Hindlimb muscle (tissue), 1 donor: ENCODE data around the gene VPS37C. TPM values are rescaled to one million over a fixed set of nuclear protein-coding genes. Genes with fewer than 3 reads are reported as not detected.

Experiments
- DNase-seq: peaks from one replicate; pipeline ENCODE4 v3.0.0-alpha.2; 2013
- polyA plus RNA-seq: library from polyadenylated mRNA; unstranded; fragments of 120-200 nt; gene quantifications from one replicate; pipeline ENCODE4 v1.2.1, GENCODE V29; 2013; ENCODE audit not compliant: insufficient read length

VPS37C gene
- polyA plus RNA-seq, 1 donor = 22.0 TPM

DNA sequence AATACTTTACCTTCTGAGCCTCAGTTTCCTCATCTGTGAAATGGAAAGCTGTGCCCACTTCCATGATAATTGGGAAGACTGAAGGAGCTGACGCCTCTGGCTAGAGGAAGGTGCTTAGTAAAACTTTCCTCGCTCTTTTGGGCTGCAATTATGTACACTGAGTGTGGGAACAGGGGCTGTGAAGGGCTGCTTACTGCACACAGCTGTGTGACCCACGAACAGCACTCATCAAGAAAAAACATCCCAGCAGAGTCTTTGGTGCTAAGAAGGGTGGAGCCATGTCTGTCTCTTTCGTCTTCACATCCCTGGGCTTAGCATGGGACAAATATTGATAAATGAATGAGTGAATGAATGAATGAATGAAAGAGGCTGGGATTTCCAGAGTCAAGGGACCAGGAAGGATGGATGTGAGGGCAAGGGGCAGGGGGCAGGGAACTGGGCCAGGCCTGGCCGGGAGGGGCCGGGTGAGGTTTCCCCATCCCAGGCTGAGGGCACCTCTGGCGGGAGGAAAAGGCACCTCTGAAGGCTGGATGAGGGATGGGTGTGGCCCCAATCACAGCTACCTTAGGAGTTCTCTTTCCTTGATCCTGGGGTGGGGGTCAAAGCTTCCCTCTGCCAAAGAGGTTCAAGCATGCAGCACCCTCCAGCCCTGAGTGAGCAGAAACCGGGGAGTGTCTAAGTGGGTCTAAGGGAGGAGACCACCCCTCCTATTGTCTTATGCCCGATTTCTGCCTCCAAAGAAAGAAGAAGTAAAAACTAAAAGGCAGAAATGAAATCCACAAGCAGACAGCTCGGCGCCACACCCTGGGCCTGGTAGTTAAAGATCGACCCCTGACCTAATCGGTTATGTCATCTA lies 68.1 kb downstream of the VPS37C start:
- no peak for DNase-seq

DNA sequence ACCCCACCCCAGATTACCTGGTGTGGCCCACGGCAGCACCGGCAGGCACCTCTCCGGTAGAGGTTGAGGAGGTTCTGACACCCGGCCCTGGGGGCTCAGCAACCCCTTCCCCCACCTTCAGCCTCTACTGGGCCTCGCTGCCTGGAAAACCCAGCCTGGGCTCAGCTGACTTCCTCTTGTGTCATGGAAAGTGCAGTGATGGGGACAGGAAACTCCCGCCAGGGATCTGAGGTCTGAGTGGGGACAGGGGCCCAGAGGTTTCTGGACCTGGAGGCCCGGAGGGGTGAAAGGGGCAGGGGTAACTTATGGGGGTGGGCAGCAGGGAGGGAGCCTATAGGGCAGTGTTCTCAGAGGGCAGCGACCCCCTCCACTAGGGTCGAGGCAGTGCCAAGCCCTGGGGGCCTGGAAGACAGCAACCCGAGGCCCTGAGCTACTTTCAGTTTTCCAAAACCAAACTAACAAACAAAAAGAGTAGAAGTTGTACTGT lies 68.9 kb downstream of the VPS37C start:
- no peak for DNase-seq

DNA sequence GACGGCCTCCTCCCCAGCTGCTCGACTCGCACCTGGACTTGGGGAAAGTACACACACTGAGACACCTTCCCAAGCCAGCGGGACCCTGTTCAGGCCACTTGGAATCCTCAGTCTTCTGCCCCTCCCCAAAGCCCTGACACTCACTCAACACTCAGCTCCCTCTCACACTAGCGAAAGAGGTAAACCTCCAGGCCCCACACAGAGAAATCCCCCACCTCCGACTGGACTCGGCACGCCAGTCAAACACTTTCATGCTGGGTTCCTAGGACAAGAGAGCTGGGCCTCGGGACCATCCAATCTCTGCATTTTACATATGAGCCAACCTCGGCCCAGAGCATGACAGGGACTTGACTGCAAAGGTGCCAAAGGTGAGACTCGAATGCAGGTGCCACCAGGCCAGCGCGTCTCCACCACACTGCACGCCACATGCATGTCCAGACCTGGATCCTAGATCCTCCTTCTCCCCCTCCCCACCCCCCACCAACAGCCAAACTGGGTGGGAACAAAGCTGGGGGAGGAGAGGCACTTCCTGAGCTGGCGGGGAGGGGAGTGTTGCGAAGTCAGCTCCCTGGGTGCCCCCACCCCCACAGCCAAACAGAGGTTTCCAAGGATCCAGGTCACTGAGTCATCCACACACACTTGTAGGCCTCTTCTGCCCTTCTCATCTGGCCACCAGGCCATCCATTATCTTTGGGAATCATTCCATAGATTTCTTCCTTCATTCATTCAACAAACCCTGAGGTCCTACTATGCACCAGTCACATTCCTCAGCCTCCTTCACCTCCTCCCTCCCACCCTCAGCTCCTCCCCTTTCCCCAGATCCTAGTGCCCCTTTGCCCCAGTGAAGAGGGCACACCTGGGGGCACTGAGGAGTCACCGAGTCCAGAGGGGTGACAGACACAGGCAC lies 69.6 kb downstream of the VPS37C start:
- no peak for DNase-seq

DNA sequence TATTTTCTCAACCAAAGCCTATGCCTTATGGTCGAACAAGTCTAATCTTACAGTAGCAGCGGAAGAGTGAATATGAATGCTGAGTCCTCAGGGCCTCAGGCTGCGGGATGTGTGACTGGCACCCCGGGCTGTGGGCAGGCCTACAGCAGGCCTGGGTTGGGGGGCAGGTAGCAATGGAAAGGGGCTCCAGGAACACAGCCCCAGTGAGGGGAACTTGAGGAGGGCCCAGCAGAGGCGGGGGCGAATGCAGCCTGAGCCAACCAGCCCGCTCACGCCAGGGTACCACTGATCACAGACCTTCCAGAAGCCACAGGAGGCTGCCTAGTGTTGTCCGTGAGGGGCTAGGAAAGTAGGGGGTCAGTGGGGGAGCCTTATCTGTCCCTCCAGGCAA lies 70.2 kb downstream of the VPS37C start:
- DNase-seq = no peak

DNA sequence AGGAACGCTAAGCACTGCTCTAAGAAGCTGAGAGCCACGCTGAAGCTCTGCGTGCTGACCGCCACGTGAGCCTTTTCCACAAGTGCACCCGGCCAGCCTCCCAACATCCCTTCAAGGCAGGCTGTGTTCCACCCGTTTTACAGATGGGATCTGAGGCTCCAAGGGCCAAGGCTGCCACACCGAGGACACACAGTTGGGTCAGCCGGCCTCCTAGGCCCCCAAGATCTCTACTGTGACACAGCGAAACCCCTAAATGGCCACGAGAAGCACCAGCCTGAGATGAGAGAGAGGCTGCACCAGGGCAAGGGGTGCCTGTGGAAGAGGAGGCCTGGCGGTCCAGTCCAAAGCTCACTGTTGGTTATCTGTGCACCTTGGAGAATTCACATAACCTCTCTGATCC lies 70.7 kb downstream of the VPS37C start:
- DNase-seq = no peak

DNA sequence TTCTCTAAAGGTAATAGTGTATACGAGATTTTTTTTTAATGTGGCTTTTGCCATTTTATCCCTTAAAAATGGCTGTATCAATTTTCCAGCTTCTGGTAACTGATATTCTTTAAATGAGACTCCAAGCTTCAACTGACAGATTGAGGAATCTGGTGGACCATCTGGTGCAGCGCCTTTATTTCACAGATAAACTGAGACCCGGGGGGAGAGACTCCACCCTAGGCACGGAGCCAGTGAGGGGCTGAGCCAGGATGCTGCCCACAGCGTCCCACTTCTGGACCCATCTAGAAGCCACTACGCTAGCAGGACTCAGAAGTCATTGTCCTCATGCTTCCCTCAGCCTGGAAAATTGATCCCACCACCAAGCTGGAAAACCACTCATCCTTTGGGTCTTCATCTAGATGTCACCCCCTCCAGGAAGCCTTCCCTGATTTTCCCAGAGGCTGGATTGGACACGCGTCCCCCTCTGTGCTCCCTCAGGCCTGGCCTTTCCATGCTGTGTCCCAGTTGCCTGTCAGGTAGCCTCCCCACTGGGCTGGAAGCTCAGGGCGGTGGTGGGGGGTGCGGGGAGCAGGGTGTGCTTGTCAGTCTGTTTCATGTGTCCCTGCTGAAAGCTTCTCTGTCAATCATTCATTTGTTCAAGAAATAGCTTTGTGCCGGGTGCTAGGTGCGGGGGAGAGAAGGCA lies 71.3 kb downstream of the VPS37C start:
- no peak for DNase-seq

DNA sequence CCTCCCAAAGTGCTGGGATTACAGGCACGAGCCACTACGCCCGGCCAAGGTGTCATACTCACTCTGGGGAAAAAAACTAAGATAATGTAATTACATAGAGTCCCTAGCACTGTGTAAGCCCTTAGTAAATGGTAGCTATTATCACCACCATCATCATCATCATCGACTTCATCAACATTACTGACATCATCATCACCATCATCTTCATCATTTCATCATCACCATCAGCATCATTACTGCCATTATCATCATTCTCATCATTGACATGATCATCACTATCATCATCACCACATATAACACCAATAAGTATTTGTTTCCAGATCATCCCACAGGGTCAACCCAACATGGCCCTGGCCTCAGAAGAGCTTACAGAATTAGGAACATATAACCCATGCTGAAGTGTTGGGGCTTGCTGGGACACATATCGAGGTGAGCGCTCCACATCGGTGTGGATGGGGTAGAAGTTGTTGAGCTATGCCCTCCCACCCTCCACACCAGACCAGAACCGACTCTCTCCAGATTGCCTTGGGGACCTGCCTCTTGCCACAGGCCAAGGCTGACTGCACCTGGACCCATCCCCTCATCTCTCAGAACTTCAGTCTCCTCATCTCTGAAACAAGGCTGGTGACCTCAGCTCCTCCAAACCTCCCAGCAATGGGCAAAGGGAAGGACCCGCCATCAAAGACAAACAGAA lies 73.7 kb downstream of the VPS37C start:
- DNase-seq = no peak

DNA sequence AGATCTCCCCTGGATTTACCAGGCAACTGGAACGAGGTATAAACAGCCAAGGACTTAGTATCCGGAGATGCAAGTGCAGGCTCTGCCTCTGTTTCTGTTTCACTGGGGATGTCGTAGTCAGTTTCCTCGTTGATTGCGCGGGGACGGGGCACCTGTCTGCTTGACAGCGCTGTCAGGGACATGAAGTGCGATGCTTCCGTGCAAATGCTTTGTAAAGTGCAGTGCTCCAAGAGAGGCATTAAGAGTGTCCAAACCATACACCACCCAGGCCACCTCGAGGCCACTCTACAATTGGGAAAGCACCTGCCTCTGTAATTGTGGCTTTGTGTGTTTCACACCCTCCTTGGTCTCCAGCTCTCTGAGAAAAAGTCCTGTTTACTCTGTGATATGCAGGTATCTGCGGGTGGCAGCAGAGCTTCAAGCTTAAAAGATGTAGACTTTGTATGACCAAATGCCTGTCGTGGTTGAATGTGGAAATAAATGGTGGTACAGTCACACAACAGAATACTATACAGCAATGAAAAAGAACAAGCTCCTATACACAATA lies 77.6 kb downstream of the VPS37C start:
- no peak for DNase-seq

DNA sequence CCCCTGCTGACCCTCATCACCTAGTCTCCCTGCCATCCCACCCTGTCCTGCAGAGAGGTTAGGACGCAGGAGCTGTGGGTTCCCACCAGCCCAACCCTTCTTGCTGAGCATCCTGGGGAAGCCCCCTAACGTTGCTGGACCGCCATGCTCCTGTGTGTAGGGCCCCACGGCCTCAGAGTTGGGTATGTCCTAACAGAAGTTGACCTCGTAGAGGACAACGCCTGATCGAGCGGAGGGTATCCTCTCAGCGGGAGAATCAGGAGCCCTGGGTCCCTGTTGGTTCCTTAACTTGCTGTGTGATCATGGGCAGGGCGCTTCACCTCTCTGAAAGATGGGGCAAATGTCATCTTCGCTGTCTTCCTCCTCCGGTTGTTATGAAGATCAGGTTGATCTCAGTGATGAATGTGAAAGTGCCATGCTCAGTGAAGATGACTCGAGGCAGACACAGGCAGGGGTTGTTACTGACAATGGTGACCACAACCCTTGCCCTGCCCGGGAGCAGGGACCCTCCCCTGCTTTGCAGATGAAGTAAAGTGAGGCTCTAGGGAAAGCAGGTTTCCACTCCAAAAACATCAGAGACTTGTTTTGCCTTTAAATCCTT lies 78.2 kb downstream of the VPS37C start:
- DNase-seq = no peak

DNA sequence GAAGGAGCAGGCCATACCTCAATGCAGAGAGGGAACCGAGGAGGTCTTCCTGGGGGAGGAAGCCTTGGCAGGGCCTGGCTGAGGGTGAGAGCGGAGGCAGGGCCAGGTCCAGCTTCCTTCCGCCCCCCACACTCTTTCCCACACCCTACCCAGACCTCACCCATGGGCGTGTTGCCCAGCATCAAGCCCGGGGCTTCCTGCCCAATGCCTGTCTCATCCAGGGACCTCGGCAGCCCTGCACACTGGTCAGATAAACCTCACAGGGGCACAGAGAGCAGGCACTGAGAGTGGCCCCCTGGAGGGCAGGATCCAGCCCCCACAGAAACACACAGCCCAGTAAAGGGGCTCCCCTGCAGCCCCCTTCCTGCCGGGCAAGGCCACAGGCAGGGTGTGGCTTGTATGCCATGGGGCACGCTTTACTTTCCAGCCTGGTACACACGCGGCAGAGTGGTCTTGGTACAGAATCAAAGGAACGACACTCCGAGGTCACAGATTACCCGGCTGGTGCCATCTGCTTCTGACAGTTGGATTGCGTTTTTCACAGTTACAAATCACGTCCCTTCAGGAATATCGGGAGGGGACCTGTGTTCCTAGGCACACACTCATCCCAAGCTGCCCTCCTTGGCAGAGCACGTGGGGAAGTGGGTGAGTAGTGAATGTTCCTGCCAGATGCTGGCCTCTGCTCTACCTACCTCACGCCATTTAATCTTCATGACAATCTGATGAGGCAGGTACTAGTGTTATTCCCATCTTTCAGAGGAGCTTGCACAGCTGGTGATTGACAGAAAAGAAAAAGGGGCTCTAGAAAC lies 79.0 kb downstream of the VPS37C start:
- DNase-seq = no peak

DNA sequence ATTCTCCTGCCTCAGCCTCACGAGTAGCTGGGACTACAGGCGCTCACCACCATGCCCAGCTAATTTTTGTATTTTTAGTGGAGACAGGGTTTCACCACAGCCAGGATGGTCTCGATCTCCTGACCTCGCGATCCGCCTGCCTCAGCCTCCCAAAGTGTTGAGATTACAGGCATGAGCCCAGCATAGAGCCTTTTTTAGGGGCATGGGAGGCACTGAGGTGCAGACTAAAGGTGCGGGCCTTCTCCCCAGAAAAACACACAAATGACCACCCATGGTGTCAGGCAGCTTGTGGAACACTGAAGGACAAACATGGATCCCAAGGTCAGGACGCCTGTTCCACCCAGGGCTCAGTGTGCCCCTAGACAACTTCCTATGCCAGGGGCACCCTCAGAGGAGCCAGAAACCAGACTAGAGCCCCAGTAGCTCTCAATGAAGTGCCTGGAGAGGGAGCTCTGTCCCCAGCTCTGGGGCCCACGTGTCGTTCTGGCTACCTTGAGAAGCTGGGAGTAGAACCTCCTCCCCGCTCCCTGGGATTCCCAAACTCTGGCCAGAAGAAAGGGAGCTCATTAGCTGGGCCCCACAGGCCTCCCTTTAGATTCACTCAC lies 80.1 kb downstream of the VPS37C start:
- no peak for DNase-seq

DNA sequence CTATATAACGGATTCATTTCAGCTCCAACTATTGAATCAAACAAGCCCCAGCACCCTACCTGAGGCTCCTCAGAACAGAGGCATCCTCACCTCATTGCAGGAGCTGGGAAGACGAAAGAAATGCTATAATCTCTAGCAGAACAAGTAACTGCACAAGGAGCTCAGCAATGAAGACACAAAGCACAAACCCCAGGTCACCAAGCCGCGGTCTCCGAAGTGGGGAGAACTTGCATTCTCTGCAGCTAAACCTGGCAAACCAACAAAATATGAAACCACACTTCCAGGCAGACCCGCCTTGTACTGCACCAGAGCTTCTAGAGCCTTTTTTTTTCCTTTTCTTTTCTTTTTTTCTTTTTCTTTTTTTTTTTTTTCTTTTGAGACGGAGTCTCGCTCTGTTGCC lies 80.7 kb downstream of the VPS37C start:
- DNase-seq = no peak

Other genes with a start within 250 kb of the VPS37C start
- gene TMEM109, start 247.3 kb downstream of the VPS37C start, polyA plus RNA-seq = 102 TPM
- 37.2 TPM for gene TMEM132A, start 237.0 kb downstream of the VPS37C start, polyA plus RNA-seq
- 27.9 TPM for gene SLC15A3, start 209.2 kb downstream of the VPS37C start, polyA plus RNA-seq
- 0.40 TPM for gene CD6, start 189.7 kb downstream of the VPS37C start, polyA plus RNA-seq
- 0.13 TPM for gene CD5, start 58.9 kb downstream of the VPS37C start, polyA plus RNA-seq
- not detected for gene PGA3, start 42.1 kb upstream of the VPS37C start, polyA plus RNA-seq
- 0.44 TPM for gene PGA4, start 60.9 kb upstream of the VPS37C start, polyA plus RNA-seq
- 1.1 TPM for gene PGA5, start 79.7 kb upstream of the VPS37C start, polyA plus RNA-seq
- gene VWCE, start 133.9 kb upstream of the VPS37C start, polyA plus RNA-seq = 4.9 TPM
- gene DDB1, start 171.7 kb upstream of the VPS37C start, polyA plus RNA-seq = 190 TPM
- gene TKFC, start 171.8 kb upstream of the VPS37C start, polyA plus RNA-seq = 20.7 TPM
- 16.9 TPM for gene CYB561A3, start 200.5 kb upstream of the VPS37C start, polyA plus RNA-seq
- 17.8 TPM for gene TMEM138, start 200.9 kb upstream of the VPS37C start, polyA plus RNA-seq
- 11.2 TPM for gene TMEM216, start 231.2 kb upstream of the VPS37C start, polyA plus RNA-seq